Ectodermal cell (in vitro differentiated cells): ENCODE data around the gene TOX4.

Experiments used
- H3K27ac ChIP-seq: 2 replicates; pipeline ENCODE4 v1.7.0; 2013; ENCODE audit warnings: mild to moderate bottlenecking, low read depth, low read length; ENCODE audit not compliant: insufficient read depth, poor library complexity, severe bottlenecking
- H3K27me3 ChIP-seq: 2 replicates; pipeline ENCODE4 v1.7.0; 2013; ENCODE audit warnings: mild to moderate bottlenecking, low read length; ENCODE audit not compliant: insufficient read depth, control insufficient read depth, poor library complexity, severe bottlenecking
- H3K36me3 ChIP-seq: one replicate; pipeline ENCODE4 v1.7.0; 2013; ENCODE audit warnings: low read length; ENCODE audit not compliant: control insufficient read depth, insufficient read depth
- H3K4me1 ChIP-seq: one replicate; pipeline ENCODE4 v1.7.0; 2013; ENCODE audit warnings: low read length; ENCODE audit not compliant: control insufficient read depth, insufficient read depth
- H3K4me3 ChIP-seq: 2 replicates; pipeline ENCODE4 v1.7.0; 2013; ENCODE audit warnings: low read depth, low read length, control low read depth; ENCODE audit not compliant: insufficient read depth
- H3K9me3 ChIP-seq: 2 replicates; pipeline ENCODE4 v1.7.0; 2013; ENCODE audit warnings: mild to moderate bottlenecking, low read length, moderate library complexity; ENCODE audit not compliant: control insufficient read depth
- WGBS, 2 experiments: methylation state at CpG; one replicate each; pipeline ENCODE4 v1.1.7; 2013; ENCODE audit warnings: missing lambda C conversion rate in 2 of 2; 5-methylcytosine and 5-hydroxymethylcytosine counted together

Gene TOX4

DNA sequence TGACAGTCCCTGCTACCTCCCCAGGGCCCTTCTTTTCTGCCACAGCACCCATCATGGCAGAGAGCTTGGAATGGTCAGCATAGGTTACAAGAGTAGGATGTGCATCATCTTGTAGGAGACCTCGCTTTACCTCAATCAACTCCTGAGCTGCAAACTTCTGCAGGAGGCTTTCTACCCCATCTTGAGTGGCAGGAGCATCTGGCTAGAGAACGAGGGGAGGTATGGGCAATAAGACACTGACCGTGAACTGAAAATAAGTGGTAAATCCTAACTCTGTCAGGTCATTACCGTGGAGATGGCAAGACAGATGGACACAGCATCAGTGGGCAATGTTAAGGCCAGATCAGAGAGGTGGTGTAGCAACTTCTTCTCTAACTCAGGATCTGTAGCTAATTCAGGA lies 26.4 kb downstream of the TOX4 start:
- peaks cover 51% of the 10 kb centered on the region for H3K36me3 ChIP-seq
- H3K4me1 ChIP-seq, result peaks cover 6% of the 10 kb centered on the region
- no peaks in the 10 kb centered on the region for H3K27me3 ChIP-seq
- WGBS, 2 experiments, result 81 to 97% methylated on average over 3 to 4 of the region's 4 CpGs
- H3K27ac ChIP-seq, result no peak overlapping the region
- H3K9me3 ChIP-seq, result no peaks in the 10 kb centered on the region
- H3K4me3 ChIP-seq, result no peak overlapping the region

DNA sequence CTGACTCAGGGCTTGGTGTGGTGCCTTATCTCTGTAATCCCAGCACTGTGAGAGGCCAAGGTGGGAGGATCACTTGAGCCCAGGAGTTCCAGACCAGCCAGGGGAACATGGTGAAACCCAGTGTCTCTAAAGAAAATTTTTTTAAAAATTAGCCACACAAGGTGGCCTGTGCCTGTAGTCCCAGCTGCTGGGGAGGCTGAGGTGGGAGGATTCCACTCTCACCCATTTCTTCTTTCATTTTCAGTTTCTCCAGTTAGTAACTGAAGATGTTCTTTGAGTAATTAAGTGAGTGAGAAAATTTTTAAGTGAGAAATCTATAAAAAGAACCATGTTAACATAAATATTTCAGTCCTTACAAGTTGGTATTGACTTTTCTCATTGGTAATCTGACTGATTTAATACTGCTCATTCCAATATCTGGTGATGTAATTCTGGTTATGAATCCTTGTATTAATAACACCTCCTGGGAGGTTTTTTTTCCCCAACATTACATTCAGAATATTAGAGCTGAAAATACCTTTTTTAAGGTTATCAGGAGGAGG lies 28.1 kb downstream of the TOX4 start:
- Histone ChIP-seq H3K4me1 (peaks cover 6% of the 10 kb centered on the region), H3K36me3 (peaks cover 40% of the 10 kb centered on the region), H3K27me3 (no peaks in the 10 kb centered on the region), H3K4me3 (no peak overlapping the region), H3K9me3 (no peaks in the 10 kb centered on the region), H3K27ac (no peak overlapping the region)

DNA sequence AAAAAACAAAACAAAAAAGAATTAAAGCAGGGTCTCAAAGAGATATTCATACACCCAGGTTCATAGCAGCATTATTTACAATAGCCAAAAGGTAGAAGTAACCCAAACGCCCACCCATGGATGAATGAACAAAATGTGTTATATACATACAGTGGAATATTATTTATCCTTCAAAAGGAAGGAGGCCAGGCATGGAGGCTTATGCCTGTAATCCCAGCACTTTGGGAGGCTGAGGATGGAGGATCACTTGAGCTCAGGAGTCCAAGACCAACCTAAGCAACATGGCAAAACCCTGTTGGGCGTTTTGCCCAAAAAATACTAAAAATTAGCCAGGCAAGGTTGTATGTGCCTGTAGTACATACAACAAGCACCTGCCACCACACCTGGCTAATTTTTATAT lies 29.6 kb downstream of the TOX4 start:
- Histone ChIP-seq H3K4me3 (no peak overlapping the region), H3K4me1 (peaks cover 7% of the 10 kb centered on the region), H3K9me3 (no peaks in the 10 kb centered on the region), H3K27ac (no peak overlapping the region), H3K36me3 (peaks cover 32% of the 10 kb centered on the region), H3K27me3 (no peaks in the 10 kb centered on the region)
- 90 to 93% methylated on average over 1 of the region's 2 CpGs for WGBS, 2 experiments

- Histone ChIP-seq H3K27me3 (no peaks in the 10 kb centered on the region), H3K36me3 (peaks cover 10% of the 10 kb centered on the region), H3K4me1 (peaks cover 7% of the 10 kb centered on the region), H3K27ac (no peak overlapping the region), H3K4me3 (peak overlapping the region; percentile 65), H3K9me3 (no peaks in the 10 kb centered on the region)
- WGBS, 2 experiments, result 86 to 87% methylated on average over 6 of the region's 6 CpGs
These were observed 32.6 kb downstream of the TOX4 start for GRCh38 chr14:21509432-21510143.

- WGBS, 2 experiments, result 0% methylated on average over 53 of the region's 53 CpGs
- Histone ChIP-seq H3K4me3 (peak within 1 kb of the TSS; percentile 65), H3K27me3 (no peaks in the 10 kb centered on the region), H3K36me3 (peaks cover 10% of the 10 kb centered on the region), H3K27ac (peak within 1 kb of the TSS; percentile 69), H3K9me3 (no peaks in the 10 kb centered on the region), H3K4me1 (peaks cover 7% of the 10 kb centered on the region)
These were observed 34.0 kb downstream of the TOX4 start, which contains the start of gene METTL3 for GRCh38 chr14:21510735-21511657. Gene METTL3, minus strand, starts transcription at chr14:21511340. Its CDS starts 117 bp downstream, at chr14:21511223.

DNA sequence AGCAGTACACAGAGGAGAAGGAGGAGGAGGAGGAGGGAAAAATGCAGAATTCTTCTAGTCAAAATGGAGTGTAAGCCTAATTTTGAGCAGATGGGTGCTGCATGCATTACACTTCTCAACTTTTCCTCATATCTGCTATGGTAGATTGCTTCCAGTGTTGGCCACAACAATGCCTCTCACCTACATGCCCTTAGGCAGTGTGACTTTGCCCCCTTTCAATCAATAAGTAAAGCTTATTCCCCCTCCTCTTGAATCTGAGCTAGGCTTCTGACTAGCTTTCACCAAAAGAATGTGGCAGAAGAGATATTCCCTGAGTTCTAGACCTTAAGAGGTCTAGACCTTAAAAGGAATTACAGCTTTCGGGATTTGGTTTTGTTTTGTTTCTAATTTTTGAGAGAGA lies 37.3 kb downstream of the TOX4 start:
- H3K36me3 ChIP-seq, result no peaks in the 10 kb centered on the region
- no peak overlapping the region for H3K4me3 ChIP-seq
- 92 to 94% methylated on average over 1 of the region's 1 CpG for WGBS, 2 experiments
- H3K27ac ChIP-seq, result no peak overlapping the region
- H3K9me3 ChIP-seq, result no peaks in the 10 kb centered on the region
- no peaks in the 10 kb centered on the region for H3K27me3 ChIP-seq
- H3K4me1 ChIP-seq, result peaks cover 20% of the 10 kb centered on the region

DNA sequence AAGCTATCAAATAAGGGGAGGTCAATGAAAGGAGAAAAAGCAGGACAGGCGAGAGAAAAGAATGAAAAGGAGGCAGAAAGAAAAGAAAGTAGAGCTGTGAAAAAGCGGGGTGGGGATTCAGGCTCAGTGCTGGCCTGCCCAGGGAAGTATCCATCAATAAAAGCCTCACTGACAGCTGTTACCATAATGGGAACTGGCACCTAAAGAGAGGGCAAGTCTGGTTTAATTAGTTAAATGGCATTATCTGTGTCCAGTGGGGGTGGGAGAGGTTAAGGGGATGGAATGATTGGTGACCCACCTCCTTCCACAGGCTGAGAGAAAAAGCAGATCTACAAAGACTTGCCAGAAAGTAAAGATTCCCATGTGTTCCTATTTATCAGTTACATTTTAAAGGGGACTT lies 41.7 kb downstream of the TOX4 start:
- H3K4me1 ChIP-seq, result peaks cover 37% of the 10 kb centered on the region
- WGBS, 2 experiments, result 55 to 60% methylated on average over 2 of the region's 2 CpGs
- no peaks in the 10 kb centered on the region for H3K9me3 ChIP-seq
- H3K27me3 ChIP-seq, result no peaks in the 10 kb centered on the region
- H3K4me3 ChIP-seq, result no peak overlapping the region
- peaks cover 21% of the 10 kb centered on the region for H3K36me3 ChIP-seq
- H3K27ac ChIP-seq, result no peak overlapping the region

DNA sequence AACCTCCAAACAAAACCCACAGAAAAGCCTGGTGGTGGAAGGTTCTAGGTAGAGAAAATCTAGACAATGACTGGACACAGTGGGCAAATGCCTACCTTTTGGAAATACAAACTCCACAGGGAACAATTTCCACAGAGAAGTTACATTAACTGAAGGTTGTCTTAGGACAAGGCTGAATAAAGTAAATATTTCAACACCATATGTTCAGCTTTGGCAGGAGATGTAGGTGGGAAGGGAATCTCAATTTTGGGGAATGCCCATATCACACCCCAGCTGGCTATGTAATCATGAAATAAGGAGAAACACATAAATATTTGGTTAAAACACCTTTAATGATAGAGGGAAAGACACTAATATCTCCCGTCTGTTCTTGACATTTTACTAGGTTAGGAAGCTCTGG lies 43.8 kb downstream of the TOX4 start:
- peaks cover 54% of the 10 kb centered on the region for H3K4me1 ChIP-seq
- H3K9me3 ChIP-seq, result no peaks in the 10 kb centered on the region
- H3K27ac ChIP-seq, result no peak overlapping the region
- H3K27me3 ChIP-seq, result no peaks in the 10 kb centered on the region
- peaks cover 37% of the 10 kb centered on the region for H3K36me3 ChIP-seq
- H3K4me3 ChIP-seq, result no peak overlapping the region
- 91% methylated on average over 1 of the region's 1 CpG for WGBS, 2 experiments

DNA sequence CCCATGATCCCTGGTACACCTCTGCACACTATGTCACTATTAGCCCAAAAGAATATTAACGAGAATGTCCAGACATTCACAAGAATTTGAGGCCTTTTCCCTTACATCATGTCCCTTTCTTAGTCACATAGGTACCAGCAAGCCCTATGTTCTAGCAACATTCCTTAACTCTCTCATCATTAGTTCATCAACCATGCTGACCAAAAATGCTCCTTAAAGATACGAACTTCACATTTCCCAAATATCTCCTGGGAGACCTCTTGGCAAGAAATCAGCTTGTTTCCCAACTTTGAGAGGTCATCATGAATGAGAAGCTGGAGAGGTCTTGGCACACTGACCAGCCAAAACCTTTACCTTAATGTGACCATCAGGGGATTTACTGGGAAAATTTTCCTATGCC lies 44.5 kb downstream of the TOX4 start:
- peaks cover 37% of the 10 kb centered on the region for H3K36me3 ChIP-seq
- WGBS, 2 experiments, result 85 to 89% methylated on average over 2 of the region's 2 CpGs
- no peaks in the 10 kb centered on the region for H3K9me3 ChIP-seq
- H3K4me3 ChIP-seq, result no peak overlapping the region
- peaks cover 54% of the 10 kb centered on the region for H3K4me1 ChIP-seq
- no peak overlapping the region for H3K27ac ChIP-seq
- H3K27me3 ChIP-seq, result no peaks in the 10 kb centered on the region

DNA sequence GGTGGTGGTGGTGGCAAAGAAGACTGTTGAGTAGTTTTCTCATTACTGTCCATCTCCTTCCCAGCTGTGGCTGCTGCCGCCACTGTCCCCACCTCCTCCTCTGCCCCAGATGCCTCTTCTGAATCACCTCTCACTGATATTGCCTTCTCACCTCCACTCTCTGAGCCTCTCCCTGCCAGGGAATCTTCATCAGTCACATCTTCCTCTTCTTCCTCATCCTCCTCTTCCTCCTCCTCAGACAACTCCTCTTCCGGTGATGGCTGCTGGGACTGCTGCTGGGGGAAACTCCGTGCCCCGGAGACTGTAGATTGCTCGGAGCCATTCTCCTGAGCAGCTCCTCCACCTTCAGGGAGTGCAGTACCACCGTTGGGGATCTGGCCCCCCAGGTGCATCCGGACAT lies 46.2 kb downstream of the TOX4 start:
- WGBS, 2 experiments, result 77 to 79% methylated on average over 7 of the region's 7 CpGs
- Histone ChIP-seq H3K9me3 (no peaks in the 10 kb centered on the region), H3K36me3 (peaks cover 37% of the 10 kb centered on the region), H3K27ac (no peak overlapping the region), H3K4me3 (peak overlapping the region; percentile 13), H3K4me1 (peaks cover 62% of the 10 kb centered on the region), H3K27me3 (no peaks in the 10 kb centered on the region)
